Measurements from ENCODE around the gene TRAPPC3L. TPM values are rescaled to one million over a fixed set of nuclear protein-coding genes. Genes with fewer than 3 reads are reported as not detected.
"Not testable (repeated sequence)": the region's sequence is repeated elsewhere in the genome, so short reads cannot be mapped to it uniquely, and the experiment has no call there.

Gene TRAPPC3L
- total RNA-seq, 1 experiment from 2014 or later = not detected

DNA sequence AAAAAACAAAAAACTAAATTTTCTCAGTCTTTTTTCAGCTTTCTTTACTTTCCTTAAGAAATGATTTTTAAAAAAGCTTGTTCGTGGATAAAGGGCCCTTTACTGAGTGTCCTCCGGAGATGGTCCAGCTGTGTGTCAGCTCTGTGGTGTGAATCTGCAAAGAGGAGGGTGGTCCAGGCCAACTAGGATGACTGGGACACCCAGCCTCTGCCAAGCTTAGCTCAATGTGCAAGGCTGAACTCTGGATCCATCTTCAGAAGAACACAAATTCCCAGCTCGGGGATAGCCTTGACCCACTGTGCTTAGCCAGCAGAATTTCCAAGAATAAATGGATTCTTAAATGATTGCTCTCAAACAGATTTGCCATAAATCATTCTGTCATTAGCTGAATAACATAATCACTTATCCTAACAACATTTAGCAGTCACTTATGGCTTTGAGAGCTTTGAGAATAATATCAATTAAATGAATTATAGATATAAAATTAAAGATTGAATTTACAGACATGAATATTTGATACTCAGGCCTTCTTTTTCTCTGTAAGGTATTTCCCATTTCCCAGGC, 48.3 kb downstream of the TRAPPC3L start:
- H3K18ac ChIP-seq (ENCODE audit: insufficient read length, low read depth, low read length) = no peak overlapping the region

DNA sequence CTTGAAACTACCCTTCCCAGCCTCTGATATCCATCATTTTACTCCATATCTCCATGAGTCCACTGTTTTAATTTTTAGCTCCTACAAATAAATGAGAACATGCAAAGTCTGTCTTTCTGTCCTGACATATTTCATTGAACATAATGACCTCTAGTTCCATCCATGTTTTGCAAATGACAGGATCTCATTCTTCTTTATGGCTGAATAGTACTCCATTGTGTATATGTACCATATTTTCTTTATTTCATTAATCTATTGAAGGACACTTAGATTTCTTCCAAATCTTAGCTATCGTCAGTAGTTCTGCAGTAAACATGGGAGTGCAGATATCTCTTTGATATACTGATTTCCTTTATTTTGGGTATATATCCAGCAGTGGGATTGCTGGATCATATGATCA, 50.3 kb downstream of the TRAPPC3L start:
- H3K4ac ChIP-seq (ENCODE audit: low read depth, low read length); H3K56ac ChIP-seq (ENCODE audit: insufficient read length, low read depth, low read length); H3K79me2 ChIP-seq (ENCODE audit: insufficient read depth, low read length); H3K9me3 ChIP-seq (ENCODE audit: control insufficient read depth, low read depth, low read length); H4K8ac ChIP-seq (replicated peaks; ENCODE audit: insufficient read length, low read depth, low read length); H3K4me1 ChIP-seq (ENCODE audit: insufficient read depth, low read length); H3K23me2 ChIP-seq (ENCODE audit: insufficient read length, low read depth, low read length, poor library complexity, severe bottlenecking); H2BK5ac ChIP-seq (ENCODE audit: insufficient read length, low read length); H3K9ac ChIP-seq (ENCODE audit: extremely low read depth, insufficient read length, low read length); H3K23ac ChIP-seq (ENCODE audit: insufficient read length, low read depth, low read length); H3K27ac ChIP-seq (ENCODE audit: insufficient read length, low read depth, low read length); H2AFZ ChIP-seq (ENCODE audit: low read length); H3K18ac ChIP-seq (ENCODE audit: insufficient read length, low read depth, low read length); H2BK15ac ChIP-seq (ENCODE audit: low read depth, low read length); H4K91ac ChIP-seq (ENCODE audit: insufficient read length, low read depth, low read length); H3K4me2 ChIP-seq (ENCODE audit: insufficient read depth, insufficient read length, low read length); H2BK120ac ChIP-seq (ENCODE audit: low read depth, low read length, poor library complexity, severe bottlenecking); H2BK12ac ChIP-seq (ENCODE audit: insufficient read length, low read depth, low read length); H4K5ac ChIP-seq (ENCODE audit: insufficient read length, low read depth, low read length); H3K79me1 ChIP-seq (ENCODE audit: insufficient read depth, low read depth, low read length, poor library complexity, severe bottlenecking); H3K9me3 Mint-ChIP-seq; H2BK20ac ChIP-seq (ENCODE audit: low read depth, low read length, poor library complexity, severe bottlenecking); H4K20me1 ChIP-seq (ENCODE audit: control insufficient read depth, insufficient read depth, insufficient read length); H3K36me3 Mint-ChIP-seq (ENCODE audit: insufficient read depth in 1 of 3, low read depth in 3 of 3); H3K27ac Mint-ChIP-seq; H2AK5ac ChIP-seq (ENCODE audit: insufficient read length, low read length); H3T11ph ChIP-seq (ENCODE audit: low read length); DNase-seq; H3K27me3 Mint-ChIP-seq (ENCODE audit: low read depth); H3K4me3 Mint-ChIP-seq; H3K27me3 ChIP-seq (ENCODE audit: insufficient read depth, low read length); H3K14ac ChIP-seq (ENCODE audit: insufficient read depth, low read length): not testable (repeated sequence)
- WGBS (ENCODE audit: extremely low coverage, insufficient read length, low lambda C conversion rate) = no CpG with 5 or more reads among the region's 1 CpG
- H3K4me1 Mint-ChIP-seq = peaks cover 9 to 12% of the 10 kb centered on the region in 2 experiments

More for the DNA sequence above, 48.3 kb downstream of the TRAPPC3L start:
- Histone ChIP-seq H3K56ac (ENCODE audit: insufficient read length, low read depth, low read length) (no peak overlapping the region), H4K8ac (replicated peaks; ENCODE audit: insufficient read length, low read depth, low read length) (no peak overlapping the region), H2BK15ac (ENCODE audit: low read depth, low read length) (no peak overlapping the region), H3K4me1 (ENCODE audit: insufficient read depth, low read length) (no peaks in the 10 kb centered on the region), H2BK12ac (ENCODE audit: insufficient read length, low read depth, low read length) (no peak overlapping the region), H2BK120ac (ENCODE audit: low read depth, low read length, poor library complexity, severe bottlenecking) (no peak overlapping the region), H3T11ph (ENCODE audit: low read length) (no peak overlapping the region), H3K9ac (ENCODE audit: extremely low read depth, insufficient read length, low read length) (no peak overlapping the region), H4K91ac (ENCODE audit: insufficient read length, low read depth, low read length) (no peak overlapping the region), H2BK20ac (ENCODE audit: low read depth, low read length, poor library complexity, severe bottlenecking) (no peak overlapping the region), H4K20me1 (ENCODE audit: control insufficient read depth, insufficient read depth, insufficient read length) (no peaks in the 10 kb centered on the region), H3K27ac (ENCODE audit: insufficient read length, low read depth, low read length) (no peak overlapping the region), H3K79me1 (ENCODE audit: insufficient read depth, low read depth, low read length, poor library complexity, severe bottlenecking) (no peaks in the 10 kb centered on the region), H3K9me3 (ENCODE audit: control insufficient read depth, low read depth, low read length) (no peaks in the 10 kb centered on the region), H4K5ac (ENCODE audit: insufficient read length, low read depth, low read length) (no peak overlapping the region), H3K4ac (ENCODE audit: low read depth, low read length) (no peak overlapping the region), H3K79me2 (ENCODE audit: insufficient read depth, low read length) (no peaks in the 10 kb centered on the region), H3K4me2 (ENCODE audit: insufficient read depth, insufficient read length, low read length) (no peak overlapping the region), H2AK5ac (ENCODE audit: insufficient read length, low read length) (no peak overlapping the region), H2AFZ (ENCODE audit: low read length) (no peak overlapping the region), H2BK5ac (ENCODE audit: insufficient read length, low read length) (no peak overlapping the region), H3K14ac (ENCODE audit: insufficient read depth, low read length) (no peak overlapping the region), H3K23me2 (ENCODE audit: insufficient read length, low read depth, low read length, poor library complexity, severe bottlenecking) (no peaks in the 10 kb centered on the region), H3K23ac (ENCODE audit: insufficient read length, low read depth, low read length) (no peak overlapping the region), H3K27me3 (ENCODE audit: insufficient read depth, low read length) (no peaks in the 10 kb centered on the region)
- TF ChIP-seq, protein P1, sequence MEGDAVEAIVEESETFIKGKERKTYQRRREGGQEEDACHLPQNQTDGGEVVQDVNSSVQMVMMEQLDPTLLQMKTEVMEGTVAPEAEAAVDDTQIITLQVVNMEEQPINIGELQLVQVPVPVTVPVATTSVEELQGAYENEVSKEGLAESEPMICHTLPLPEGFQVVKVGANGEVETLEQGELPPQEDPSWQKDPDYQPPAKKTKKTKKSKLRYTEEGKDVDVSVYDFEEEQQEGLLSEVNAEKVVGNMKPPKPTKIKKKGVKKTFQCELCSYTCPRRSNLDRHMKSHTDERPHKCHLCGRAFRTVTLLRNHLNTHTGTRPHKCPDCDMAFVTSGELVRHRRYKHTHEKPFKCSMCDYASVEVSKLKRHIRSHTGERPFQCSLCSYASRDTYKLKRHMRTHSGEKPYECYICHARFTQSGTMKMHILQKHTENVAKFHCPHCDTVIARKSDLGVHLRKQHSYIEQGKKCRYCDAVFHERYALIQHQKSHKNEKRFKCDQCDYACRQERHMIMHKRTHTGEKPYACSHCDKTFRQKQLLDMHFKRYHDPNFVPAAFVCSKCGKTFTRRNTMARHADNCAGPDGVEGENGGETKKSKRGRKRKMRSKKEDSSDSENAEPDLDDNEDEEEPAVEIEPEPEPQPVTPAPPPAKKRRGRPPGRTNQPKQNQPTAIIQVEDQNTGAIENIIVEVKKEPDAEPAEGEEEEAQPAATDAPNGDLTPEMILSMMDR (conservative IDR thresholded peaks at IDR 0.05) = no peak
- H3K36me3 Mint-ChIP-seq (ENCODE audit: insufficient read depth in 1 of 3, low read depth in 3 of 3) = peaks cover 2 to 8% (median 2%) of the 10 kb centered on the region in 3 experiments; a peak in 3 of 7 replicates
- no peak overlapping the region for H3K4me3 Mint-ChIP-seq
- peaks cover under 1% of the 10 kb centered on the region; the same call in 1 of the 2 replicates for H3K27me3 Mint-ChIP-seq (ENCODE audit: low read depth)
- peaks cover 5 to 13% of the 10 kb centered on the region in 2 experiments for H3K4me1 Mint-ChIP-seq
- H3K27ac Mint-ChIP-seq = no peak overlapping the region
- no CpG with 5 or more reads among the region's 3 CpGs for WGBS (ENCODE audit: extremely low coverage, insufficient read length, low lambda C conversion rate)
- H3K9me3 Mint-ChIP-seq = peaks cover 5 to 6% of the 10 kb centered on the region in 2 experiments; a peak in 3 of 5 replicates
- DNase-seq = no peak

Measured in H9 (cell line).